GM23338 (cell line): ENCODE results near the gene PCSK5. TPM values are rescaled to one million over a fixed set of nuclear protein-coding genes. Genes with fewer than 3 reads are reported as not detected.

Source experiments
- ATAC-seq: fragments of 200-7000 bp; cut with Tn5 transposase; 3 replicates; pipeline ENCODE4 v1.9.1; 2020
- DNase-seq: peaks from one replicate; pipeline ENCODE4 v3.0.0-alpha.2; 2015; ENCODE audit warnings: low spot score
- H2AFZ ChIP-seq: fragments of 200-600 bp; sonication (generic); 2 replicates; pipeline ENCODE4 v1.8.0; 2016; ENCODE audit warnings: antibody characterized with exemption, mild to moderate bottlenecking, moderate library complexity
- H3F3A ChIP-seq: fragments of 200-600 bp; sonication (generic); replicated peaks from 2 replicates; pipeline ENCODE4 v1.8.0; 2017; ENCODE audit warnings: antibody characterized with exemption, mixed run types, low read depth
- H3K27ac ChIP-seq: fragments of 200-600 bp; sonication (generic); 2 replicates; pipeline ENCODE4 v1.6.1; 2016; ENCODE audit warnings: low read depth
- H3K27me3 ChIP-seq: fragments of 200-600 bp; sonication (generic); 2 replicates; pipeline ENCODE4 v1.8.0; 2016; ENCODE audit warnings: mild to moderate bottlenecking, mixed run types, moderate library complexity; ENCODE audit not compliant: insufficient read depth
- H3K36me3 ChIP-seq: fragments of 200-600 bp; sonication (generic); 2 replicates; pipeline ENCODE4 v1.8.0; 2016; ENCODE audit warnings: mild to moderate bottlenecking; ENCODE audit not compliant: insufficient read depth
- H3K4me1 ChIP-seq: fragments of 200-600 bp; sonication (generic); 2 replicates; pipeline ENCODE4 v1.8.0; 2016; ENCODE audit warnings: mild to moderate bottlenecking, moderate library complexity; ENCODE audit not compliant: insufficient read depth
- H3K4me2 ChIP-seq: fragments of 200-600 bp; sonication (generic); 2 replicates; pipeline ENCODE4 v1.7.1; 2017; ENCODE audit warnings: mixed run types
- H3K4me3 ChIP-seq: fragments of 200-600 bp; sonication (generic); 2 replicates; pipeline ENCODE4 v1.6.1; 2016; ENCODE audit warnings: mixed run types
- H3K79me2 ChIP-seq: fragments of 200-600 bp; sonication (generic); replicated peaks from 2 replicates; pipeline ENCODE4 v1.8.0; 2017; ENCODE audit warnings: mild to moderate bottlenecking; ENCODE audit not compliant: insufficient read depth
- H3K9me2 ChIP-seq: fragments of 200-600 bp; sonication (generic); 2 replicates; pipeline ENCODE4 v1.8.0; 2017; ENCODE audit not compliant: insufficient read depth
- H4K20me1 ChIP-seq: fragments of 200-600 bp; sonication (generic); replicated peaks from 2 replicates; pipeline ENCODE4 v1.8.0; 2017; ENCODE audit warnings: mild to moderate bottlenecking; ENCODE audit not compliant: insufficient read depth
- H3K27ac Mint-ChIP-seq: 2 replicates; pipeline ENCODE4 v1.8.0; 2020; ENCODE audit warnings: inconsistent platforms, mild to moderate bottlenecking, moderate library complexity, mixed read lengths
- H3K27me3 Mint-ChIP-seq: 3 replicates; pipeline ENCODE4 v1.8.0; 2022; ENCODE audit warnings: low read depth, mild to moderate bottlenecking, moderate library complexity, mixed read lengths, inconsistent platforms; ENCODE audit not compliant: insufficient read depth, poor library complexity
- H3K36me3 Mint-ChIP-seq: 3 replicates; pipeline ENCODE4 v1.8.0; 2021; ENCODE audit warnings: low read depth, mild to moderate bottlenecking, inconsistent platforms, moderate library complexity, mixed read lengths
- H3K4me1 Mint-ChIP-seq: 3 replicates; pipeline ENCODE4 v1.8.0; 2020; ENCODE audit warnings: mild to moderate bottlenecking, inconsistent platforms, mixed read lengths
- H3K4me3 Mint-ChIP-seq: 3 replicates; pipeline ENCODE4 v1.8.0; 2021; ENCODE audit warnings: moderate library complexity, mild to moderate bottlenecking, inconsistent platforms, mixed read lengths
- H3K9me3 Mint-ChIP-seq: 3 replicates; pipeline ENCODE4 v1.8.0; 2020; ENCODE audit warnings: moderate library complexity, mild to moderate bottlenecking, inconsistent platforms, mixed read lengths
- CREB1 ChIP-seq: fragments of 250-450 bp; sonication (Bioruptor Pico); IDR thresholded peaks from 2 replicates; pipeline ENCODE4 v1.5.0; 2020; ENCODE audit warnings: low read depth, mild to moderate bottlenecking, moderate library complexity
- CTCF ChIP-seq, 2 experiments: fragments of 200-600 bp in 1 of 2; sonication (generic) in 1 of 2; conservative IDR thresholded peaks; 2 replicates each; pipeline versions ENCODE4 v1.5.1 to v1.6.1; 2016 to 2017; ENCODE audit warnings: antibody characterized with exemption in 2 of 2, low read depth in 2 of 2, mild to moderate bottlenecking in 2 of 2, moderate library complexity in 1 of 2
- EZH2 ChIP-seq: fragments of 200-600 bp; sonication (generic); IDR thresholded peaks from one replicate; pipeline ENCODE4 v1.8.0; 2017; ENCODE audit warnings: antibody characterized with exemption, mild to moderate bottlenecking, low read depth; ENCODE audit not compliant: unreplicated experiment
- EZH2phosphoT487 ChIP-seq: fragments of 200-600 bp; sonication (generic); IDR thresholded peaks from one replicate; pipeline ENCODE4 v1.8.1; 2018; ENCODE audit warnings: antibody characterized with exemption; ENCODE audit not compliant: unreplicated experiment
- JUNB ChIP-seq: IDR thresholded peaks from one replicate; pipeline ENCODE4 v1.6.1; 2016; ENCODE audit warnings: antibody characterized with exemption; ENCODE audit not compliant: unreplicated experiment
- NANOG ChIP-seq: IDR thresholded peaks from 2 replicates; pipeline ENCODE4 v1.6.1; 2016; ENCODE audit warnings: antibody characterized with exemption, borderline replicate concordance
- POLR2AphosphoS5 ChIP-seq: IDR thresholded peaks from 2 replicates; pipeline ENCODE4 v1.6.1; 2016; ENCODE audit warnings: antibody characterized with exemption, low read depth
- STAT1 ChIP-seq: IDR thresholded peaks from one replicate; pipeline ENCODE4 v1.6.1; 2016; ENCODE audit warnings: antibody characterized with exemption; ENCODE audit not compliant: unreplicated experiment
- ZNF114 ChIP-seq: fragments of 250-450 bp; sonication (Bioruptor Pico); IDR thresholded peaks from 2 replicates; pipeline ENCODE4 v1.5.0; 2020; ENCODE audit warnings: mild to moderate bottlenecking, moderate library complexity
- ZNF331 ChIP-seq: fragments of 250-450 bp; sonication (Bioruptor Pico); IDR thresholded peaks from 2 replicates; pipeline ENCODE4 v1.5.0; 2020; ENCODE audit warnings: low read depth, mild to moderate bottlenecking, moderate library complexity
- ZNF462 ChIP-seq: fragments of 250-450 bp; sonication (Bioruptor Pico); IDR thresholded peaks from 2 replicates; pipeline ENCODE4 v1.5.0; 2020; ENCODE audit warnings: mild to moderate bottlenecking, moderate library complexity
- polyA plus RNA-seq: library from polyadenylated mRNA; unstranded; fragments of >200 nt; fragmentation: Nextera tagmentation; extraction: Ambion mirVana; gene quantifications from 2 replicates; pipeline ENCODE4 v1.2.1, GENCODE V29; 2016
- total RNA-seq: library from RNA; depleted of rRNA; stranded (reverse); fragments of >200 nt; shearing (Covaris generic); gene quantifications from 2 replicates; pipeline ENCODE4 v1.2.3, GENCODE V29; 2014
- TF ChIP-seq, protein P1 (sequence below): IDR thresholded peaks from one replicate; pipeline ENCODE4 v1.6.1; 2018; ENCODE audit warnings: antibody characterized with exemption; ENCODE audit not compliant: unreplicated experiment
- TF ChIP-seq, protein P2 (sequence below): IDR thresholded peaks from 2 replicates; pipeline ENCODE4 v1.6.1; 2016; ENCODE audit warnings: antibody characterized with exemption

Gene PCSK5
- total and polyA plus RNA-seq, 2 experiments from 2014 or later = 12.3 to 34.8 TPM

DNA sequence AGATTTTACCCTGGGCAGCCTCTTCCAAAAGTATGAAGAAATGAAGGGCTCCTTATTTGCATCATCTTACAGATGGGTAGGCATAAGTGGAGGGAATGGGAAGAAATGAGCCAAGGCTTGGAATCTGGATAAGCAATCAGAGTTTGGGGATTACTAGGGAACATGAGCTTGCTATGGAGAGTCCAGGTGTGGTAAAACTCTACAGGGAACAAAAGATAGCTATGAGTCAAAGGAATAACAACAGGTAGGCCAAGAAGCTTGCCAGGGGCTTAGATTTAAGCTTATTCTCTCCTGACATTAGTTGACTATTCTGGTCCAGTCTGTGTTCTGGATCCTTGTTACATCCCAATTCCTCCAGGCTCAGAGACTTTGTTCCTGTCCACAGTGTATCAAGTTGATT lies 487.3 kb downstream of the PCSK5 start:
- no peaks in the 10 kb centered on the region for H3K27me3 Mint-ChIP-seq
- Histone ChIP-seq H3F3A (no peaks in the 10 kb centered on the region), H3K79me2 (no peaks in the 10 kb centered on the region), H3K4me2 (no peak overlapping the region), H2AFZ (no peak overlapping the region), H3K4me3 (no peak overlapping the region), H3K27ac (no peak overlapping the region), H3K27me3 (no peaks in the 10 kb centered on the region), H3K36me3 (no peaks in the 10 kb centered on the region), H3K9me2 (no peaks in the 10 kb centered on the region; the same call in 1 of the 2 replicates), H4K20me1 (no peaks in the 10 kb centered on the region), H3K4me1 (no peaks in the 10 kb centered on the region)
- TF ChIP-seq ZNF114 (CRISPR knock-in tag) = no peak
- TF ChIP-seq EZH2 = no peak
- no peak for TF ChIP-seq CREB1 (CRISPR knock-in tag)
- TF ChIP-seq EZH2phosphoT487 = no peak
- TF ChIP-seq NANOG = no peak
- no peak for TF ChIP-seq STAT1
- no peak for TF ChIP-seq JUNB
- no peak for TF ChIP-seq POLR2AphosphoS5
- TF ChIP-seq ZNF331 (CRISPR knock-in tag) = no peak
- TF ChIP-seq, protein P1, sequence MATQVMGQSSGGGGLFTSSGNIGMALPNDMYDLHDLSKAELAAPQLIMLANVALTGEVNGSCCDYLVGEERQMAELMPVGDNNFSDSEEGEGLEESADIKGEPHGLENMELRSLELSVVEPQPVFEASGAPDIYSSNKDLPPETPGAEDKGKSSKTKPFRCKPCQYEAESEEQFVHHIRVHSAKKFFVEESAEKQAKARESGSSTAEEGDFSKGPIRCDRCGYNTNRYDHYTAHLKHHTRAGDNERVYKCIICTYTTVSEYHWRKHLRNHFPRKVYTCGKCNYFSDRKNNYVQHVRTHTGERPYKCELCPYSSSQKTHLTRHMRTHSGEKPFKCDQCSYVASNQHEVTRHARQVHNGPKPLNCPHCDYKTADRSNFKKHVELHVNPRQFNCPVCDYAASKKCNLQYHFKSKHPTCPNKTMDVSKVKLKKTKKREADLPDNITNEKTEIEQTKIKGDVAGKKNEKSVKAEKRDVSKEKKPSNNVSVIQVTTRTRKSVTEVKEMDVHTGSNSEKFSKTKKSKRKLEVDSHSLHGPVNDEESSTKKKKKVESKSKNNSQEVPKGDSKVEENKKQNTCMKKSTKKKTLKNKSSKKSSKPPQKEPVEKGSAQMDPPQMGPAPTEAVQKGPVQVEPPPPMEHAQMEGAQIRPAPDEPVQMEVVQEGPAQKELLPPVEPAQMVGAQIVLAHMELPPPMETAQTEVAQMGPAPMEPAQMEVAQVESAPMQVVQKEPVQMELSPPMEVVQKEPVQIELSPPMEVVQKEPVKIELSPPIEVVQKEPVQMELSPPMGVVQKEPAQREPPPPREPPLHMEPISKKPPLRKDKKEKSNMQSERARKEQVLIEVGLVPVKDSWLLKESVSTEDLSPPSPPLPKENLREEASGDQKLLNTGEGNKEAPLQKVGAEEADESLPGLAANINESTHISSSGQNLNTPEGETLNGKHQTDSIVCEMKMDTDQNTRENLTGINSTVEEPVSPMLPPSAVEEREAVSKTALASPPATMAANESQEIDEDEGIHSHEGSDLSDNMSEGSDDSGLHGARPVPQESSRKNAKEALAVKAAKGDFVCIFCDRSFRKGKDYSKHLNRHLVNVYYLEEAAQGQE = no peak
- TF ChIP-seq, protein P2, sequence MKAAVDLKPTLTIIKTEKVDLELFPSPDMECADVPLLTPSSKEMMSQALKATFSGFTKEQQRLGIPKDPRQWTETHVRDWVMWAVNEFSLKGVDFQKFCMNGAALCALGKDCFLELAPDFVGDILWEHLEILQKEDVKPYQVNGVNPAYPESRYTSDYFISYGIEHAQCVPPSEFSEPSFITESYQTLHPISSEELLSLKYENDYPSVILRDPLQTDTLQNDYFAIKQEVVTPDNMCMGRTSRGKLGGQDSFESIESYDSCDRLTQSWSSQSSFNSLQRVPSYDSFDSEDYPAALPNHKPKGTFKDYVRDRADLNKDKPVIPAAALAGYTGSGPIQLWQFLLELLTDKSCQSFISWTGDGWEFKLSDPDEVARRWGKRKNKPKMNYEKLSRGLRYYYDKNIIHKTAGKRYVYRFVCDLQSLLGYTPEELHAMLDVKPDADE = no peak
- no peak for TF ChIP-seq ZNF462 (CRISPR knock-in tag)
- TF ChIP-seq CTCF (conservative IDR thresholded peaks at IDR 0.05; ENCODE audit: low read depth in 2 of 2) = no peak
- H3K4me1 Mint-ChIP-seq = peaks cover 7% of the 10 kb centered on the region; the same call in 2 of the 3 replicates
- no peaks in the 10 kb centered on the region for H3K36me3 Mint-ChIP-seq
- H3K27ac Mint-ChIP-seq = no peak overlapping the region
- no peaks in the 10 kb centered on the region for H3K9me3 Mint-ChIP-seq
- DNase-seq (no peak), ATAC-seq (no peak)
- no peak overlapping the region for H3K4me3 Mint-ChIP-seq
